ENCODE results near the gene FCSK. TPM values are rescaled to one million over a fixed set of nuclear protein-coding genes. Genes with fewer than 3 reads are reported as not detected.

The FCSK gene
- total RNA-seq, 1 donor from 2014 or later = 8.0 TPM

DNA sequence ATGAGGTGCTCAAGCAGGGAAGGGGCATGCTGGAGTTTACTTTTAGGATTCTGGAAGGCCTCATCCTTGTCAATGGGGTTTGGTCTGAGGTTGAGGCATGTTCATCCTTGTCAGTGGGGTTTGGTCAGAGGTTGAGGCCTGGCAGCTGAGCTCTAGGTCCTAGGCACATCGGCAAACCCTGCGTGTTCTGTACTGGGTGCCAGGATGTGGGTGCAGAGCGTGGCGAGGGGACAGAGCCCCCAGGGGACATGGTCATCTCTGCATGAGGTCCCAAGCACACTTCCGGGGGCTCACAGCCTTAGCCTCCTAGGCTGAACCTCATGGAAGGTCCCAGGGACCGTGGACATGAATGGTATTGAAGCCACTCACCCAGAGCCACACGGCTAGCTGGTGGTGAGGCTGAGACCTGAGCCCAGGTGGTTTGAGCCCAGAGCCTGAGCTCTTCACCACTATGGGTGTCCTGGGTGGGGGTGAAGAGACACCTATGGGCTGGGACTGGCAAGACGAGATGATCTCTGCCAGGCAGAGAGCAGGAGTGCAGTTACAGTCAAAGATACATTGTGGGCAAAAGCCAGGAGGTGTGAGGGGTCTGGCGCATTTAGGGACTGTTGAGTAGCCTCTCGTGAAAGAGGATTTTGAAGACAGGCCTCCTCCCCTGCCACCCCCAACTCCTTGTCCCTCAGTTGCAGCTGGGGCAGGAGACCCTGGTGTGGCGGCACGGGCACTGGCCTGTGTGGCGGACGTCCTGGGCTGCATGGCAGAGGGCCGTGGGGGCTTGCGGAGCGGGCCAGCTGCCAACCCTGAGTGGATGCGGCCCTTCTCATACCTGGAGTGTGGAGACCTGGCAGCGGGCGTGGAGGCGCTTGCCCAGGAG, 19.3 kb downstream of the FCSK start:
- DNase-seq = no peak
- intact Hi-C loops (cut with DNase I) = no loop called here
- ATAC-seq (ENCODE audit: poor library complexity) = no peak

DNA sequence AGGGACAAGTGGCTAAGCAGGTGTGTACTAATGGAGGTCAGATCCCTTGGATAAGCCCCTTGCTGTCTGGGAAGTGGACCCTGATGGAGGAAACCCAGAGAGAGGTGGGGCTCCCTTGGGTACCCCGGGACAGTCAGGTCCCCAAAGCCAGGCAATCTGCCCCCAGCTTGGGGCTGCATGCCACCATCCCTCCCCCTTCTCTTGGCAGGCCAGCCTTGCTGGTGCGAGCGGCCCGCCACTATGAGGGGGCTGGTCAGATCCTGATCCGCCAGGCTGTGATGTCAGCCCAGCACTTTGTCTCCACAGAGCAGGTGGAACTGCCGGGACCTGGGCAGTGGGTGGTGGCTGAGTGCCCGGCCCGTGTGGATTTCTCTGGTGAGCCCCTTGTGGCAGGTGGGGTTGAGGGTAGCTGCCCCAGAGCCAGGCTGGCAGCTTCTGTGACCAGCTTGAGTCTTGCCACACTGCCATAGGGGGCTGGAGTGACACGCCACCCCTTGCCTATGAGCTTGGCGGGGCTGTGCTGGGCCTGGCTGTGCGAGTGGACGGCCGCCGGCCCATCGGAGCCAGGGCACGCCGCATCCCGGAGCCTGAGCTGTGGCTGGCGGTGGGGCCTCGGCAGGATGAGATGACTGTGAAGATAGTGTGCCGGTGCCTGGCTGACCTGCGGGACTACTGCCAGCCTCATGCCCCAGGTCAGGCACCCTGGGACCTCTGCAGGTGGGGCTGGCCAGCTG, 20.1 kb downstream of the FCSK start:
- DNase-seq = no peak
- intact Hi-C loops (cut with DNase I) = loop anchor here (5.0 kb wide), 1 partner anchor 82 kb away; no protein-coding TSS in a partner anchor
- ATAC-seq (ENCODE audit: poor library complexity) = no peak

DNA sequence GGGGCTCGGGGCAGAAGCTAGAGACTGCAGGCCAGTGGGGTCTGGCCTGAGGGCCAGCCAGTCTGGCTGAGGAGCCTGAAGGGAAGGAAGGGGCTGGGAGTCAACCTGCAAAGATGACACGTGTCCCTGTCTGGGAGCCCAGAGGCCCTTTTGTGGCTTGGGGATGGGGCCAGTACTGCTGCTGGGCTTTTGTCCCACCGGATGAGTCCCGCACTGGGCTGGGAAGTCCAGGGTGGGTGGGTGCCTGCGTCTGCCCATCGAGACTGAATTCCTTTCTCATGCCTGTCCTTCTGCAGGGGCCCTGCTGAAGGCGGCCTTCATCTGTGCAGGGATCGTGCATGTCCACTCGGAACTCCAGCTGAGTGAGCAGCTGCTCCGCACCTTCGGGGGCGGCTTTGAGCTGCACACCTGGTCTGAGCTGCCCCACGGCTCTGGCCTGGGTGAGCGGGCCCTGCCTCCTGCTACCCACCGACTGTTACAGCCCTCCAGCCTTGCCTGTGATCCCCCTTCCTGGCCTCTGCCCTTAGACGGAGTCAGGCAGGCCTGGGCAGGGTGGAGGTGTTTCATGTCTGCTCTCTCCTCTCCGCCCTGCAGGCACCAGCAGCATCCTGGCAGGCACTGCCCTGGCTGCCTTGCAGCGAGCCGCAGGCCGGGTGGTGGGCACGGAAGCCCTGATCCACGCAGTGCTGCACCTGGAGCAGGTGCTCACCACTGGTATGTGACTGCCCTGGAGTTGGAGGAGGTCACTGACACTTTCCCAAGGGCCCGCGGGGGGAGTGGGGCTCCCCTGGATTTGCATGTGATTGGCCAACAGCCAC, 20.9 kb downstream of the FCSK start:
- DNase-seq (no peak), ATAC-seq (ENCODE audit: poor library complexity) (no peak)
- intact Hi-C loops (cut with DNase I) = loop anchor here (5.0 kb wide), 1 partner anchor 83 kb away; no protein-coding TSS in a partner anchor

DNA sequence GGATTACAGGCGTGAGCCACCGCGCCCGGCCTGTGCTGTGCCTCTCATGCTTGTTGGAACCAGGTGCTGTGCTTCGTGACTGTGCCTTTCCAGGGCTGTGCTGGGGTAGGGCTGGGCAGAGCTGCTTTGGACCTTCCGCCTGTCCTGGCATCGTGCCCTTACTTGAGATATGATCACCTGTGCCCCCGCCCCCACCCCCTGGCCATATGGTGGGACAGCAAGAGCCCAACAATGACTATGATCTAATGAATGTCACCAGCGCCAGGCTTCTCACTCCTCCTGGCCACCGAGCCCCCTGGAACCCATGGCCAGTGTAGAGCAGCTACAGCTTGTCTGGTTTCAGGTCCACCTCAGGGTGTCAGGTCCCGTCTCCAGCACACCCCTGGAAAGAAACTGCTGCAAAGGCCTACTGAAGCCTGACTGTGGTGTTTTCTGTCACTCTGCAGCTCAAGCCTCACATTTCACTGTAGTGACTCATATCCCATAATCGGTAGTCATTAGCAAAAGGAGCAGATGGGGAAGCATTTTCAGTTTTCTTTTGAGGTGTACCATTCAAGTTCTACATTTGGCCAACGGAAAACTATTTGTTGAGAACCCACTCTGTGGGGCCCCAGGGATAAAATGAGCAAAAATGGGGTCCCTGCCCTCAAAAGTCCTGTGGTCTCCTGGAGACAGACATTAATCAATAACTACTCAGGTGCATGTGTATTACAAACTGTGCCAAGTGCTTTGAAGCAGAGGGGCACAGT, 22.1 kb downstream of the FCSK start:
- peak; percentile 58 for ATAC-seq (ENCODE audit: poor library complexity)
- no peak for DNase-seq
- intact Hi-C loops (cut with DNase I) = loop anchor here (5.0 kb wide), 1 partner anchor 84 kb away; no protein-coding TSS in a partner anchor

DNA sequence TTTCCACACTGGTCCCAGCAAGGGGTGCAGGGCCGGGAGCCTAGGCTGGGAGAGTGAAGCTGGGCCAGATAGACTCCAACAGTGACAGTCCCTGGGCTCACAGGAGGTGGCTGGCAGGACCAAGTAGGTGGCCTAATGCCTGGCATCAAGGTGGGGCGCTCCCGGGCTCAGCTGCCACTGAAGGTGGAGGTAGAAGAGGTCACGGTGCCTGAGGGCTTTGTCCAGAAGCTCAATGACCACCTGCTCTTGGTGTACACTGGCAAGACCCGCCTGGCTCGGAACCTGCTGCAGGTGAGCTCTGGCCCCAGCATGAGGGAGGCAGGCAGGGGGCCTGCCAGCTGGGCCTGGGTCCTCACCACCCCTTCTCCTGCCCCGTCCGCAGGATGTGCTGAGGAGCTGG, 23.8 kb downstream of the FCSK start:
- intact Hi-C loops (cut with DNase I) = loop anchor here (5.0 kb wide), 1 partner anchor 86 kb away; no protein-coding TSS in a partner anchor
- DNase-seq (no peak), ATAC-seq (ENCODE audit: poor library complexity) (no peak)

DNA sequence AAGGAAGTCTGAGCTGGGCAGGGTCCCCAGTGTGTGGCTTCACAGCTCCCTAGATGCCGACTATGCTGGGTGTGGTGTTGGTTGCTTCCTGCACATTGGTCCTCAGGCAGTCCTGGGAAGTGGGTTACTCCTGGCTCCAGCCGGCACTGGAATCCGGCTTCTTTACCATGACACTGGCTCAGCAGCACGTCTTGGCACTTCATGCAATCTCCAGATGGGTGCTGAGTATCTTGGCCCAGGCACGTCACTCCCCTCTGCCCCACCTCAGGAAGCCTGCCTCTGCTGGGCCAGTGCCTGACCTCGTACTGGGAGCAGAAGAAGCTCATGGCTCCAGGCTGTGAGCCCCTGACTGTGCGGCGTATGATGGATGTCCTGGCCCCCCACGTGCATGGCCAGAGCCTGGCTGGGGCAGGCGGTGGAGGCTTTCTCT, 24.5 kb downstream of the FCSK start:
- intact Hi-C loops (cut with DNase I) = loop anchor here (5.0 kb wide), 1 partner anchor 87 kb away; no protein-coding TSS in a partner anchor
- peak; percentile 28 for ATAC-seq (ENCODE audit: poor library complexity)
- no peak for DNase-seq

DNA sequence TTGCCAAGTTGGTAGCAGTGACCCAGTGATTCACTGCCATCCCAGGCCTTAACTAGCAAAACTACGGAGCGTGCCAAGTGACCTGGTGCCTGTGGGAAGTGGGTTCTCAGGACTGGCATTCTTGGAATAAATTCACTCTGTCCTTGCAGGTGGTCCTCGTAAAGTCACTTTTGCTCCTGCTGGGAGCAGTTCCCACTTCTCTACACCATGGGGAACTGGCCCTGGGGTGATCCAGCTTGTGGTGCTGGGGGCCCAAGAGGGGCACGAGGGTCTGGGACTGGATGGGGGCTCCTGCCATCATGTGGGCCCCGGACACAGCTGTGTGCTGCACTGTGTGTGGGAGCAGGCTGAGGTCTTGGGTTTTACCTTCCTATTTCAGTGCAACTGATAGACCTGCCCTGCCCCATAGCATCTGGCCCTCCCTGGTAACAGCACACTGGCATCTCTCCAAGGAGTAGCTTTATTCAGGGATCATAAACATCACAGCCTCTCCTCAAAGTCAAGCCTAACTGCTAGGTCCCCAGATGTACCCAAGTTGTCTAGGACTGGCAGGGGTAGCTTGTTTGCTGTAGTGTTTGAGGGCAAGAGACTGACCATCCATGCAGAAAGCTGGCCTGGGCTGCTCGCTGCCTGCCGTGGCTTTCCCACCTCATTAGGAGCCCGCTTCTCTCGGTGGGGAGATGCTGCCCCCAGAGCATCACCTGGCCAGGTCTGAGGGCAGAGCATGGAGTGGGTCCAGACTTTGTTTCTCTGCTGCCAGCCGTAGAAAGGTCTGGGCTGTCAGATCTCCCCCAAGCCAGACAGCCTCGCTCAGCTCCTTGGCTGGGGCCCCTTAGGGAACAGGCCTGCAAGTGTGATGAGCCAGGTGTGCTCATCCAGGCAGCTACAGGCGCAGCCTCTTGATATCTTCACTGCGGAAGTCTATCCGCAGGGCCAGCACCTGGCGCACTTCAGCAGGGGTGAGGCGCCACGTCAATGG, 26.0 kb downstream of the FCSK start:
- intact Hi-C loops (cut with DNase I) = no loop called here
- ATAC-seq (ENCODE audit: poor library complexity) = no peak
- no peak for DNase-seq

DNA sequence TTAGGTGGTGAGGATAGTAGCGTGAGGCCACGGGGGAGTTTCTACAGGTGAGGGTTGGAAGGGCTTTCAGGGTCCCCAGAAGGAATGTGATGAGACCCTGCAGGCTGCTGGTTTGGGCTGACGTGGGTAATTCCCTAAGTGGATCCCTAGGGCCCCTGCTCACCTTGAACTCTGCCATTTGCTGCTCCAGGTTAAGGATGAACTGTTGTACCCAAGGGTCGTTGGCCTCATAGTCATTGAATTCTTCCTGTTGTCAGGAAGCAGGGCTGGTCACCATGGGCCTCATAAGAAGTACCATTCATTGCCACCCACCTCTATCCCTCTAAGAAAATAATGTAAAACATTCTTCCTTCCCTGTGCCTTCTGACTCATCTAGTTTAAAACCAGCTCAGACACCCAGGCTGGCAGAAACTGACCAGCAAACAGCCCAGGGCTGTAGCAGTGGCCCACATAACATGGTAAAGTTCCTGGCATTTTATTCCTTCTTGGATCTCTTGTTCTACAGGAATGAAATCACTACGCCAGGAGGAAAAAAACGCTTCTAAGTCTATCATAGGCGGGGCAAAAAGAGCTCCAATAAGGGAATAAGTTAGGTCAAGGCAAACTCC, 27.6 kb downstream of the FCSK start:
- ATAC-seq (ENCODE audit: poor library complexity) (no peak), DNase-seq (no peak)
- intact Hi-C loops (cut with DNase I) = no loop called here

DNA sequence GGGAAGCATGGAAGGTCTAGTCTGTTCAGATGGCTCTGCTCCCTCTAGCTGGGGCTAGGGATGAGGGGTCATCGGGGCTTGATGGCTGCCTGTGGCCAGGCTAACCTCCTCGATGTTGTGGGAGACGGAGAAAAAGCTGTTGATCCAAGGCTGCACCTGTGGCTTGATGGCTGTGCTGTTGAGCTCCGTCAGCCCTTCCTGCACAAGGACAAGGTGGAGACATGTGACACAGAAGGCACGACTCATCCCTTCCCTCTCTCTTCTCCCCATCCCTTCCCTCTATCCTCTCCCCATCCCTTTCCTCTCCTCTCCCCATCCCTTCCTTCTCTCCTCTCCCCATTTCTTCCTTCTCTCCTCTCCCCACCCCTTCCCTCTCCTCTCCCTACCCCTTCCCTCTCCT, 28.2 kb downstream of the FCSK start:
- intact Hi-C loops (cut with DNase I) = no loop called here
- no peak for DNase-seq
- ATAC-seq (ENCODE audit: poor library complexity) = no peak

DNA sequence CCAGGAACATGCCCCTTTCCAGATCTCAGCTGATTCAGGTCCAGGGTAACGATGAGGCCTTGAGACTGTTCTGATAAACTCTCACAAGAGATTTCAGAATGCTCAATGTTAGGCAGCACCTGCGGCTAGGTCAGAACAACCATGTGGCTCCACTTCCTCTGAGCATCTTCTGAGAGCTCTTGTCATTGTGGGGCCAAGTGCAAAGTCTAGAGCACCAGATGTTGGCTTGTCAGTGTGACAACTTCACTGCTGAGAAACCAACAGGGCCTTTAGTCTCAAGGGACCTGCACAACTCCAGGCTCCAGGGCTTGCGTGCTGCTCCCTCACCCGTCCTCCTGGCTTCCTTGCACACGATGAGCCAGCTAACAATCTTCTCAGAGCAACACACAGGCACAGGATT, 29.0 kb downstream of the FCSK start:
- no peak for ATAC-seq (ENCODE audit: poor library complexity)
- intact Hi-C loops (cut with DNase I) = no loop called here

DNA sequence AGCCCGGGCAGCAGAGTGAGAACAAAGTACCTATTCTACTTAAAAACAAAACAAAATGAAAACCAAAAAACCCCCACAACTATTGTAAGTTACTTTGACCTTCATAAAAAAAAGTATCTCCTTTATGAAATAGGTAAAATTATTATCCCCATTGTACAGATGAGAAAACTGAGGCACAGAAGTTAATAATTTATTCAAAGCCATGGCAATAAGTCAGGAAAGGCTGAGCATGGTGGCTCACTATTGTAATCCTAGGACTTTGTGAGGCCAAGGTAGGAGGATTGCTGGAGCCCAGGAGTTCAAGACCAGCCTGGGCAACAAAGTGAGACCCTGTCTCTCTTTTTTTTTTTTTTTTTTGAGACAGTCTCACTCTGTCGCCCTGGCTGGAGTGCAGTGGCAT, 30.5 kb downstream of the FCSK start:
- ATAC-seq (ENCODE audit: poor library complexity) (no peak), DNase-seq (no peak)
- intact Hi-C loops (cut with DNase I) = no loop called here

More for the DNA sequence above, 29.0 kb downstream of the FCSK start:
- no peak for DNase-seq

DNA sequence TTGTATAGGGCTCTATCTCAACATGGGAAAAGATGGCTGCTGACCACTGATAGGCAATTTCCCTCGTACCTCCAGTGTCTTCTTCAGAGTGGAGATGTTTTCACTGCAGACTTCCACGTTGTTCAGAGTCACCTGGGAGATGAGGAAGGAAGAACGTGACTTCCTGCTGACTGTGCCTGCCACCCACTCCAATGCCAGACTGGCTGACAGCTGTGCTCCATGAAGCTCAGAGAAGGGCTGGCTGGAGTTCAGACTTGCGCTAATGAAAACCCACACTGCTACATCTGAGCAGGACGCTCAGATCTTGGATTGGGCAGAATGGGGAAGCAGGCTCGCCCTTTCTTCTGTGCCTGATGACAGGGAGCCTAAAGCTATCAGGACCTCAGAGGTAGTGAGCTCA, 35.9 kb downstream of the FCSK start:
- no peak for DNase-seq
- ATAC-seq (ENCODE audit: poor library complexity) = peak; percentile 61
- intact Hi-C loops (cut with DNase I) = no loop called here

DNA sequence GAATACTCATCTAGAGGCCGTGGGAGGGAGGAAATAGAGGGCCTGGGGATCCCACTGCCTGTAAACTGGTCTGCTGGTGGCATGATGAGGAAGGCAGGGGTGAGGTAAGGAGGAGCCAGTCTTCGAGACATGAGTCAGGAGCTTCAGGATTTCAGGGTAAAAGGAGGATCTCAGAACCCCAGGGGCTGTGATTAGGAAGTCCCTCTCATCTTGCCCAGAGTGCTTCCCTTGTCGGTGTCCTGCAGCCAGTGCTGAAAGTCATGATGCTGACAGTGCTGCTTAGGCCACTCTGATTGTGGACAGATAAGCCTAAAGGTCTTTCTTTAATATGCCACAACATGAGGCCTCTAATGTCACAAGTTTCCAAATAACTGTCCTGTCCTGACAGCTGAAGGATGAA, 39.4 kb downstream of the FCSK start:
- ATAC-seq (ENCODE audit: poor library complexity) (peak; percentile 32), DNase-seq (no peak)
- intact Hi-C loops (cut with DNase I) = no loop called here

DNA sequence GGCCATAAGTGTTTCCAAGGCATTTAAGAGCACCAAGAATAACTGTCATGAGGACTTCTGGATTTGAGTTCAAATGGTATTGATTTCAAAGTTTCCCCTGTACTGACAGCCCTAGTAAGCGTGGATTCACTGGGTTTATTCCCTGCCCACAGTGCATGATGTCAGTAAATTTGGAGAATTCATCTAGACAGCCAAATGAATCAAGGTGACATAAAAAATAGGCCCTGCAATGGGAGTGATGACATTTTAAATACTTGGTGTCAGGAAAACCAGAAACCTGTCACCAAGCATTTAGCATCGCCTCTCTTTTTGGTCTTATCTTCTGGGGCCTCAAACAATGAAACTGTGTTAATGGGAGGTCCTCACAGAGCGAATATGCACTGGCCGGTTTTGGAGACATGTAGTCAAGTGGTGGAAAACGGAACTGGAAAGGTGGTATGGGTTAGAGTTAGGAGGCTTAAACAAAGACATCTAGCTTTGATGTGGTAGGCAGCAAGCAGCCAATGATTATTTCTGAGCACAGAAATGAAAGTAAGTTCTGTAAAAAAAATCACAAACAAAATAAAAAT, 39.9 kb downstream of the FCSK start:
- intact Hi-C loops (cut with DNase I) = no loop called here
- DNase-seq (no peak), ATAC-seq (ENCODE audit: poor library complexity) (peak; percentile 78)

DNA sequence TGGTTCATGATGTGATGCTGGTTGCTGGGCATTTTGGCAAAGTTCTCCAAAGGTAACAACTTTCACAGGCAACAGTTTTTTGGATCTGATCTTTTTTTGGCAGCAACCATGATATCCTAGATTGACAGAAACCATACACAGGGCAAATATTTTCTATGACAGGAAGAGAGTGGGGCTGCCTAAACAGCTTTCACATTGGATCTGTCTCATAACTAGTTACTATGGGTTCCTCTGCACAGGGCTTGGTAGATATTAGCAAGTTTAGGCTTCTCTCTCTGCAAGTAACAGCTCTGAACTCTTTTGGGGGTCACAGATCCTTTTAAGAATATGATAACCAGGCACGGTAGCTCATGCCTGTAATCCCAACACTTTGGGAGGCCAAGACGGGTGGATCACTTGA, 40.4 kb downstream of the FCSK start:
- intact Hi-C loops (cut with DNase I) = no loop called here
- no peak for DNase-seq
- ATAC-seq (ENCODE audit: poor library complexity) = no peak

DNA sequence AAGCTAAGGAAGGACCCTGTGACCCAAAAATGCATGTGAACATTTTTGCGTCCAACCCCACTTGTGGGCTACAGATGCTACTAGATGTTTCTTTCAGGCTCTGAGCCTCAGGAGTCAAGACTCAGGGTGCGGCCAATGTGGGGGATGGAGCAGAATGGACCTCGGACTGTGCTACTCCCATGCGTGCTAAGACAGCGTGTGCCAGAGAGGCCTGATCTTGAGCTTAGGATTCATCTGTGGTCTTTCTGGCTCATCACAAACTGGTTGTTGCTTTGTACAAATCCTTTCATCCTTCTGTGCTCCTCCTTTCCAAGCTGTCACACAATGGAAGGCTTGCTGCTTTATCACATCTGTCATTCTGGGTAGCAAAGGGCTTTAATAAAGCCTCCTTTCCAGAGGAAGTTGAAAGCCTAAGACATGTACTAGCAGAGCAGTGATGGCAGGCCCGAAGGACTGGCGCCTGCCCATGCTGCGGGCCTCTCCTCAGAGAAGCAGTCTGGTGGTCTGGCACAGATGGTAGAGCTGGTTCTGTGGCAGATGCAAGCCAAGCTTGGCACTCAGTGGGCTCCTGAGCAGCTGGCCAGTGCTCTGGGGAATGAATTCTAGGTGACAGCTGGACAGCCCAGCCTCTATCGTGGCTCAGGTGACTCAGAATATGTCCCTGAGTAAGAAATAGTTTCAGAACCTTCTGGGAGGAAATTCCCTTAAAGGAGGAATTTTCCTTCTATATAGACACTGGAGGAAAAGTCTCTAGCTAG, 41.2 kb downstream of the FCSK start:
- DNase-seq (no peak), ATAC-seq (ENCODE audit: poor library complexity) (no peak)
- intact Hi-C loops (cut with DNase I) = no loop called here

All from Right ventricle myocardium superior (tissue), 1 donor.